Suprapubic skin (tissue), 4 donors: ENCODE results near the gene SYT6.

Source experiments
- CTCF ChIP-seq, 2 donors: fragments of 200-600 bp in 1 of 2; fragments of 450-650 bp in 1 of 2; sonication (generic) in 1 of 2; IDR thresholded peaks; one replicate each; pipeline ENCODE4 v1.5.1; 2016 to 2019; ENCODE audit warnings: antibody characterized with exemption in 2 of 2, mild to moderate bottlenecking in 1 of 2, moderate library complexity in 1 of 2
- POLR2A ChIP-seq, 2 donors: fragments of 450-650 bp; IDR thresholded peaks; one replicate each; pipeline ENCODE4 v1.6.1; 2017; ENCODE audit warnings: antibody characterized with exemption in 2 of 2, mild to moderate bottlenecking in 2 of 2, moderate library complexity in 2 of 2
- POLR2AphosphoS5 ChIP-seq, 3 donors: sonication (generic); formaldehyde crosslinking; IDR thresholded peaks; one replicate each; pipeline ENCODE4 v1.6.1; 2017; ENCODE audit warnings: antibody characterized with exemption in 3 of 3

GRCh38 chr1:114076308-114076707, 77.4 kb downstream of the SYT6 start:
- TF ChIP-seq CTCF (IDR thresholded peaks at IDR 0.05) (no peak), POLR2AphosphoS5 (IDR thresholded peaks at IDR 0.05) (no peak), POLR2A (IDR thresholded peaks at IDR 0.05) (no peak)
